Measurements from ENCODE around the gene WSB1. TPM values are rescaled to one million over a fixed set of nuclear protein-coding genes. Genes with fewer than 3 reads are reported as not detected.
"Not testable (repeated sequence)": the region's sequence is repeated elsewhere in the genome, so short reads cannot be mapped to it uniquely, and the experiment has no call there.

Gene WSB1
- total RNA-seq, 1 donor from 2014 or later, result 107 TPM

- no peaks in the 10 kb centered on the region for H3K9me3 ChIP-seq (ENCODE audit: control insufficient read depth in 3 of 3, low read length in 3 of 3)
- H3K27ac ChIP-seq (ENCODE audit: low read depth, low read length), result no peak overlapping the region
- H3K9ac ChIP-seq (ENCODE audit: low read depth in 1 of 3, low read length in 3 of 3), result no peak overlapping the region
These were observed 29.0 kb downstream of the WSB1 start for GRCh38 chr17:27322690-27323508.

GRCh38 chr17:27323538-27324215 is 29.8 kb downstream of the WSB1 start:
- H3K27me3 ChIP-seq (ENCODE audit: control insufficient read depth in 3 of 3, insufficient read depth in 3 of 3, low read length in 3 of 3), result no peaks in the 10 kb centered on the region
- H3K9ac ChIP-seq (ENCODE audit: low read depth in 1 of 3, low read length in 3 of 3), result no peak overlapping the region
- H3K4me3 ChIP-seq (ENCODE audit: low read length in 3 of 3), result no peak overlapping the region
- H3K27ac ChIP-seq (ENCODE audit: low read depth, low read length), result no peak overlapping the region
- H3K4me1 ChIP-seq (ENCODE audit: control insufficient read depth in 3 of 3, insufficient read depth in 3 of 3, low read length in 3 of 3), result peaks cover 36 to 39% (median 37%) of the 10 kb centered on the region in 3 donors
- H3K36me3 ChIP-seq (ENCODE audit: control insufficient read depth in 3 of 3, insufficient read depth in 3 of 3, low read length in 3 of 3), result no peaks in the 10 kb centered on the region
- H3K9me3 ChIP-seq (ENCODE audit: control insufficient read depth in 3 of 3, low read length in 3 of 3), result no peaks in the 10 kb centered on the region

More at GRCh38 chr17:27322690-27323508, 29.0 kb downstream of the WSB1 start:
- H3K36me3 ChIP-seq (ENCODE audit: control insufficient read depth in 3 of 3, insufficient read depth in 3 of 3, low read length in 3 of 3), result peaks cover 0 to 2% (median 2%) of the 10 kb centered on the region in 3 donors
- no peaks in the 10 kb centered on the region for H3K27me3 ChIP-seq (ENCODE audit: control insufficient read depth in 3 of 3, insufficient read depth in 3 of 3, low read length in 3 of 3)
- peaks cover 36 to 41% (median 37%) of the 10 kb centered on the region in 3 donors for H3K4me1 ChIP-seq (ENCODE audit: control insufficient read depth in 3 of 3, insufficient read depth in 3 of 3, low read length in 3 of 3)
- no peak overlapping the region for H3K4me3 ChIP-seq (ENCODE audit: low read length in 3 of 3)

GRCh38 chr17:27324771-27325339 is 30.9 kb downstream of the WSB1 start:
- Histone ChIP-seq H3K27me3 (ENCODE audit: control insufficient read depth in 3 of 3, insufficient read depth in 3 of 3, low read length in 3 of 3) (no peaks in the 10 kb centered on the region), H3K9ac (ENCODE audit: low read depth in 1 of 3, low read length in 3 of 3) (no peak overlapping the region), H3K36me3 (ENCODE audit: control insufficient read depth in 3 of 3, insufficient read depth in 3 of 3, low read length in 3 of 3) (no peaks in the 10 kb centered on the region), H3K4me1 (ENCODE audit: control insufficient read depth in 3 of 3, insufficient read depth in 3 of 3, low read length in 3 of 3) (peaks cover 25 to 31% (median 29%) of the 10 kb centered on the region in 3 donors), H3K27ac (ENCODE audit: low read depth, low read length) (no peak overlapping the region), H3K4me3 (ENCODE audit: low read length in 3 of 3) (no peak overlapping the region), H3K9me3 (ENCODE audit: control insufficient read depth in 3 of 3, low read length in 3 of 3) (no peaks in the 10 kb centered on the region)

- H3K4me3 ChIP-seq (ENCODE audit: low read length in 3 of 3), result no peak overlapping the region
- H3K9me3 ChIP-seq (ENCODE audit: control insufficient read depth in 3 of 3, low read length in 3 of 3), result no peaks in the 10 kb centered on the region
- H3K27me3 ChIP-seq (ENCODE audit: control insufficient read depth in 3 of 3, insufficient read depth in 3 of 3, low read length in 3 of 3), result no peaks in the 10 kb centered on the region
- peaks cover 16 to 24% (median 21%) of the 10 kb centered on the region in 3 donors for H3K4me1 ChIP-seq (ENCODE audit: control insufficient read depth in 3 of 3, insufficient read depth in 3 of 3, low read length in 3 of 3)
- H3K9ac ChIP-seq (ENCODE audit: low read depth in 1 of 3, low read length in 3 of 3), result no peak overlapping the region
- no peak overlapping the region for H3K27ac ChIP-seq (ENCODE audit: low read depth, low read length)
- no peaks in the 10 kb centered on the region for H3K36me3 ChIP-seq (ENCODE audit: control insufficient read depth in 3 of 3, insufficient read depth in 3 of 3, low read length in 3 of 3)
These were observed 32.1 kb downstream of the WSB1 start for GRCh38 chr17:27326051-27326450.

- Histone ChIP-seq H3K9ac (ENCODE audit: low read depth in 1 of 3, low read length in 3 of 3) (no peak overlapping the region), H3K27ac (ENCODE audit: low read depth, low read length) (no peak overlapping the region), H3K27me3 (ENCODE audit: control insufficient read depth in 3 of 3, insufficient read depth in 3 of 3, low read length in 3 of 3) (no peaks in the 10 kb centered on the region), H3K9me3 (ENCODE audit: control insufficient read depth in 3 of 3, low read length in 3 of 3) (no peaks in the 10 kb centered on the region), H3K4me1 (ENCODE audit: control insufficient read depth in 3 of 3, insufficient read depth in 3 of 3, low read length in 3 of 3) (peaks cover 18 to 28% (median 21%) of the 10 kb centered on the region in 3 donors), H3K36me3 (ENCODE audit: control insufficient read depth in 3 of 3, insufficient read depth in 3 of 3, low read length in 3 of 3) (no peaks in the 10 kb centered on the region), H3K4me3 (ENCODE audit: low read length in 3 of 3) (no peak overlapping the region)
These were observed 32.7 kb downstream of the WSB1 start for GRCh38 chr17:27326585-27326984.

- no peaks in the 10 kb centered on the region for H3K9me3 ChIP-seq (ENCODE audit: control insufficient read depth in 3 of 3, low read length in 3 of 3)
- no peak overlapping the region for H3K9ac ChIP-seq (ENCODE audit: low read depth in 1 of 3, low read length in 3 of 3)
- peaks cover 24 to 34% (median 26%) of the 10 kb centered on the region in 3 donors for H3K4me1 ChIP-seq (ENCODE audit: control insufficient read depth in 3 of 3, insufficient read depth in 3 of 3, low read length in 3 of 3)
- no peaks in the 10 kb centered on the region for H3K36me3 ChIP-seq (ENCODE audit: control insufficient read depth in 3 of 3, insufficient read depth in 3 of 3, low read length in 3 of 3)
- H3K27me3 ChIP-seq (ENCODE audit: control insufficient read depth in 3 of 3, insufficient read depth in 3 of 3, low read length in 3 of 3), result no peaks in the 10 kb centered on the region
- H3K4me3 ChIP-seq (ENCODE audit: low read length in 3 of 3), result no peak overlapping the region
- H3K27ac ChIP-seq (ENCODE audit: low read depth, low read length), result no peak overlapping the region
These were observed 33.5 kb downstream of the WSB1 start for GRCh38 chr17:27327397-27327796.

GRCh38 chr17:27327871-27328270 is 34.0 kb downstream of the WSB1 start:
- H3K9ac ChIP-seq (ENCODE audit: low read depth in 1 of 3, low read length in 3 of 3), result no peak overlapping the region
- H3K36me3 ChIP-seq (ENCODE audit: control insufficient read depth in 3 of 3, insufficient read depth in 3 of 3, low read length in 3 of 3), result no peaks in the 10 kb centered on the region

GRCh38 chr17:27328686-27329085 is 34.8 kb downstream of the WSB1 start:
- H3K9me3 ChIP-seq (ENCODE audit: control insufficient read depth in 3 of 3, low read length in 3 of 3); H3K9ac ChIP-seq (ENCODE audit: low read depth in 1 of 3, low read length in 3 of 3); H3K36me3 ChIP-seq (ENCODE audit: control insufficient read depth in 3 of 3, insufficient read depth in 3 of 3, low read length in 3 of 3); H3K27ac ChIP-seq (ENCODE audit: low read depth, low read length); H3K27me3 ChIP-seq (ENCODE audit: control insufficient read depth in 3 of 3, insufficient read depth in 3 of 3, low read length in 3 of 3); H3K4me3 ChIP-seq (ENCODE audit: low read length in 3 of 3): not testable (repeated sequence)
- peaks cover 21 to 39% (median 26%) of the 10 kb centered on the region in 3 donors for H3K4me1 ChIP-seq (ENCODE audit: control insufficient read depth in 3 of 3, insufficient read depth in 3 of 3, low read length in 3 of 3)

More at GRCh38 chr17:27327871-27328270, 34.0 kb downstream of the WSB1 start:
- Histone ChIP-seq H3K9me3 (ENCODE audit: control insufficient read depth in 3 of 3, low read length in 3 of 3) (no peaks in the 10 kb centered on the region), H3K4me3 (ENCODE audit: low read length in 3 of 3) (no peak overlapping the region), H3K27me3 (ENCODE audit: control insufficient read depth in 3 of 3, insufficient read depth in 3 of 3, low read length in 3 of 3) (no peaks in the 10 kb centered on the region), H3K27ac (ENCODE audit: low read depth, low read length) (no peak overlapping the region), H3K4me1 (ENCODE audit: control insufficient read depth in 3 of 3, insufficient read depth in 3 of 3, low read length in 3 of 3) (peaks cover 24 to 37% (median 29%) of the 10 kb centered on the region in 3 donors)

GRCh38 chr17:27329146-27329805 is 35.4 kb downstream of the WSB1 start:
- Histone ChIP-seq H3K4me1 (ENCODE audit: control insufficient read depth in 3 of 3, insufficient read depth in 3 of 3, low read length in 3 of 3) (peaks cover 20 to 35% (median 25%) of the 10 kb centered on the region in 3 donors), H3K9ac (ENCODE audit: low read depth in 1 of 3, low read length in 3 of 3) (no peak overlapping the region), H3K4me3 (ENCODE audit: low read length in 3 of 3) (no peak overlapping the region), H3K27ac (ENCODE audit: low read depth, low read length) (no peak overlapping the region), H3K9me3 (ENCODE audit: control insufficient read depth in 3 of 3, low read length in 3 of 3) (no peaks in the 10 kb centered on the region), H3K27me3 (ENCODE audit: control insufficient read depth in 3 of 3, insufficient read depth in 3 of 3, low read length in 3 of 3) (no peaks in the 10 kb centered on the region), H3K36me3 (ENCODE audit: control insufficient read depth in 3 of 3, insufficient read depth in 3 of 3, low read length in 3 of 3) (no peaks in the 10 kb centered on the region)

Measured in skeletal muscle tissue (tissue), 4 donors.